WI38 (cell line): Measurements from ENCODE around the gene ACSS3.
A peak's percentile ranks its signal among the peaks of the same experiment; 100 is the strongest.

Source experiments
- H3K4me3 ChIP-seq: 2 replicates; pipeline ENCODE4 v1.5.1; 2011; ENCODE audit warnings: low read depth, mild to moderate bottlenecking, control low read depth, low read length
- TF ChIP-seq, protein P1 (sequence below): IDR thresholded peaks from 2 replicates; pipeline ENCODE4 v1.5.1; 2012; ENCODE audit warnings: low read depth, mild to moderate bottlenecking, control low read depth, low read length

ACSS3 gene

DNA sequence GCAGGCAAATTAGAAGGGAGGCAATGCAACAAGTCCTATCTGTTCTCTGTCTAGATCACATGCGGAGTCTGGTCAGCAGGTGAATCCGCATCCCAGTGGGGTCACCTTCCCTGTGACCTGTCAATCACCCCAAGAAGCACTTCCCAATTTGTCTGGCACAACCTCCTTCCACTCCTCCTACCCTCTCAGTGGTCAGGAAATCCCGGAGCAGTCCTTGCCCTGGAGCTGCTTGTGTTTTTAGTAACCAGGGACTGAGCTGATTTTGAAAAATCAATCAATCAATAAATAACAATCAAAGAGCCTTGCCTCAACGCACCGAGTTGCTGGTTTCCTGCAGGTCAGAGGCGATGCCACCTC, 572 bp upstream of the ACSS3 start:
- TF ChIP-seq, protein P1, sequence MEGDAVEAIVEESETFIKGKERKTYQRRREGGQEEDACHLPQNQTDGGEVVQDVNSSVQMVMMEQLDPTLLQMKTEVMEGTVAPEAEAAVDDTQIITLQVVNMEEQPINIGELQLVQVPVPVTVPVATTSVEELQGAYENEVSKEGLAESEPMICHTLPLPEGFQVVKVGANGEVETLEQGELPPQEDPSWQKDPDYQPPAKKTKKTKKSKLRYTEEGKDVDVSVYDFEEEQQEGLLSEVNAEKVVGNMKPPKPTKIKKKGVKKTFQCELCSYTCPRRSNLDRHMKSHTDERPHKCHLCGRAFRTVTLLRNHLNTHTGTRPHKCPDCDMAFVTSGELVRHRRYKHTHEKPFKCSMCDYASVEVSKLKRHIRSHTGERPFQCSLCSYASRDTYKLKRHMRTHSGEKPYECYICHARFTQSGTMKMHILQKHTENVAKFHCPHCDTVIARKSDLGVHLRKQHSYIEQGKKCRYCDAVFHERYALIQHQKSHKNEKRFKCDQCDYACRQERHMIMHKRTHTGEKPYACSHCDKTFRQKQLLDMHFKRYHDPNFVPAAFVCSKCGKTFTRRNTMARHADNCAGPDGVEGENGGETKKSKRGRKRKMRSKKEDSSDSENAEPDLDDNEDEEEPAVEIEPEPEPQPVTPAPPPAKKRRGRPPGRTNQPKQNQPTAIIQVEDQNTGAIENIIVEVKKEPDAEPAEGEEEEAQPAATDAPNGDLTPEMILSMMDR = no peak
- H3K4me3 ChIP-seq = peak overlapping the region; percentile 51

DNA sequence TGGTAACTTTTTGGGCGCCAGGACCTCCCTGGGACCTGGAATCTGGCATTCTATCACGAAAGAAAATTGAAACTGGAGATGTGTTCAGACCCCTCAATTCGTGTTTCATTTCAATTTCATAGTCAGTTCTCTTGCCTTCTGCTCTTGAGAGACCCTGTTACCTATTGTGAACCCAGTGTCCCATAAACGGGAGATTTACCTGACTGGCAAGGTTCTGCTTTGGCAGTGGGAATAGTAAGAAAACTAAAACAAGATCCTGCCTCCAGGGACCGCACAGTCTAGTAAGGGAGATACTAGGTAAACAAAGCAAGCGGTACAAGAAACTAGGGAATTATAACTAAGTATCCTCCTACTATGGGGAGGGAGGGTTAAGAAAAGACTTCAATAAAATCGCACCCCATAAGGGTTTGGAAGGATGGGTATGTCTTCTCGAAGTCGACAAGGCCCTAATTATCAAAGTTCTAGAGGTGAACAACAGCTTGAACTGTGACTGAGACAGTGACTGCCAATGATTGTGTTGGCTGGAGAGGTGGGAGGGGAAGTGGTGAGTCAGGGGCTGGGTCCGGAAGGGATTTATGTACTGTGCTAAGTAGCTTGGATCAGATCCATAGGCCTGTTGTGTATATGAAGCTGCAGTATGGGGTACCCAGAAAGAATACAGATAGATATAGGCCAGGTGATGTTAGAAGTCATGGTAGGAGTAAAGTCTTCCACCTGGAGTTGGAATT, 754 bp downstream of the ACSS3 start:
- H3K4me3 ChIP-seq = peak overlapping the region; percentile 51
- TF ChIP-seq, protein P1 = no peak

DNA sequence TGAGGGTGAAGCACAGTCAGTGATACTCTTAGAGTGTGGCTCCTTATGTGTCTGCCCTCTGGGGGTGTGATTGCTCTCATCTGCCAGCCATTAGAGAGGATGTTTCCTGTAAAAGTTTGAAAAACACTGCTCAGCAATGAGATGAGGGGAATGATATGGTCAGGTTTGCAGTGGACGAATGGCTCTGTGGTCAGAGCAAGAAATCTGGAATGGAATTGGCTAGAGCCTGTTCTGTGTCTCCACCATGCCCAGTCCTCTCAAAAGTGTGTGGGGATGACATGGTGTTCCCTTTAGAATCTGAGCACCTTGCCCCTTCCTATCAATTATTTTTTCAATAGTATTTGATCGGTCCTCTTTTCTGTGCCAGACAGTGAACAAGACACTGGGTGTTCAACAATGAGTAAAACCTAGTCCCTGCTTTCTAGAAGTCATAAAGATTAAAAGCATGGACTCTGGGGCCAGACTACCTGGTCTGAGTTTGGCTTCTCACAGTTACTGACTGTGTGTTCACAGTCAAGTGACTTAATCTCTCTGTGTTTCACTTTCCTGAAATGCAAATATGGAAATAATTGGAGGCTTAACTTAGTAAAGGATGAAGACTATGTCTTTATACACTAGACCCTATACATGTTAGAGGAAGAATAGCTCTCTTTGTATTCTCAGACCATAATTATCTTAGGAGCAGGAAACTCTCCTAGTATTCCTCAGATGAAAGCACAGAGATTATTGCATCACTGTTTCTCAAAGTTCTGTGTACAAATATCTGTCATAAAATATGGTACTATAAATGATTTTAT, 1.6 kb downstream of the ACSS3 start:
- TF ChIP-seq, protein P1 = no peak

DNA sequence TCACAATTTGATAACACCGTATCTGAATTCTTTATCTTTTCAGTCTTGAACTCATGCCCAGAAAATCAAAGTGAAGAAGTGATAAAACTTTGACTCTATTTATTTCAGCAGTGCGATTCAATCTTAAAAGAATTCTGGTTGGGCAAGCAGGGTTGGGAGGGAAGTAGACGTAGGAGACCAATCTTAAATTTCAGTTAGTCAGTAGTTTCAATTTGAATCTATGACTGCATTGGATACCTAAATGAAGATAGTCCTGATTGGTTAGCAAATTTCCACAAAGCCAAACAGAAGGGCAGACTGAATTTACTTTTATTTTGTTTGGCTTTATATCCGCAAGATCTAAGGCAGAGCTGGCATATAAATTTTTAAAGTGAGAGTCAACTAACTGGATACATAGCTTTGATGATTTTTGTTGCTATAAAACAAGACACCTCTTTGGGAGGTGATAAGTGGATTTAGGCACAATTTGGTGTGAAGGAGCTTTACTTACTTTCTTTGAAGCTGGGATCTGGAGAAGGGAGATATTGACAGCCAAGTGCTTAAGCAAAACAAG, 2.6 kb downstream of the ACSS3 start:
- H3K4me3 ChIP-seq = no peak overlapping the region
- TF ChIP-seq, protein P1 = no peak

More for the DNA sequence above, 1.6 kb downstream of the ACSS3 start:
- no peak overlapping the region for H3K4me3 ChIP-seq

DNA sequence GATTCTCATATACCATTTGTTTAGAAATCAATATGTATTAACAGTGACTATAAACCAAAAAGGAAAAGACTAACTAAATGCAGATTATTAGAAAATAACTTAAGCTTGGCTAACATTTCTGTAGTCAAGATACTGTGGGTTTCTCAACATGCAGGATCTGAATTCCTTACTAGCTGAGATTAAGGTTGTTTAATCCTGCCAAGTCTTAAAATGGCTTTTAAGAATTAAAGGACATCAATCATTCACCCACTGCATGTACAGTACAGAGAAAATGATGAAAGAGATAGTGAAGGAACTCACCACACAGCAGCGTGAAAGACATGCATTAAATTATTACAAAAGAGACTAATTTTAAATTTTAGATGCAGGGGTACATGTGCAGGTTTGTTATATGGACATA, 3.8 kb downstream of the ACSS3 start:
- H3K4me3 ChIP-seq = no peak overlapping the region
- TF ChIP-seq, protein P1 = no peak

DNA sequence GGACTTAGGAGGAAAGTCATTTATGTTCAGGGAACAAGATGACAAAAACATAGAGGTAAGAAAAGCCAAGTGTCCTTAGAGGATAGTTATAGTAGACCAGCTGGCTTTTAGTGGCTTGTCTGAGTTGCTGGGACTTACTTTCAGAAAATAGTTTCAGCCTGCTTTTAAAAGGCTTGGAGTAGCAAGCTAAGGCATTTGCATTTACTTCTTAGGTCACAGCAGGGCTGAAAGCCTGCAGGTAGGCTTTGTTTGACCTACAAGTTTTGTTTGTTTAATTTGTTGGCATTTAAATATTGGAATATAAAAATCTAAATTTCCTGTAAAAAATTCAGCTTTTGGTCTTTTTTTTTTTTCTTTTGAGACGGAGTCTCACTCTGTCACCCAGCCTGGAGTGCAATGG, 5.1 kb downstream of the ACSS3 start:
- TF ChIP-seq, protein P1 = no peak
- H3K4me3 ChIP-seq = no peak overlapping the region
